Measurements from ENCODE around the gene NGLY1. TPM values are rescaled to one million over a fixed set of nuclear protein-coding genes. Genes with fewer than 3 reads are reported as not detected.
A peak's percentile ranks its signal among the peaks of the same experiment; 100 is the strongest.

Gene NGLY1
- total and polyA plus RNA-seq, 2 of the 8 experiments (the other 6 are each of a cell fraction or from before 2014, with no cell fraction given), result 3.1 to 24.8 TPM

GRCh38 chr3:25826510-25826909, 43.3 kb upstream of the NGLY1 start:
- H3K79me2 ChIP-seq (ENCODE audit: control insufficient read depth in 1 of 2, insufficient read depth in 2 of 2, low read length in 2 of 2), result no peaks in the 10 kb centered on the region
- H3K18ac ChIP-seq (ENCODE audit: extremely low read depth, low read length), result no peak overlapping the region
- no peaks in the 10 kb centered on the region for H4K20me1 ChIP-seq (replicated peaks in 1 of 2; ENCODE audit: control insufficient read depth in 1 of 2, insufficient read depth in 2 of 2, low read length in 2 of 2)
- H2BK20ac ChIP-seq (ENCODE audit: low read length), result no peak overlapping the region
- ChIA-PET CTCF (ENCODE audit: partially characterized antibody) (interaction anchor here (0.6 to 0.7 kb wide), 2 partner anchors 23 to 1092 kb away, joined by 3 to 4 read pairs; no protein-coding TSS in a partner anchor), POLR2A (ENCODE audit: partially characterized antibody) (no interaction called here)
- DNase-seq (ENCODE audit: low read depth in 1 of 2, low spot score in 2 of 2) (no peak), FAIRE-seq (no peak)
- H4K91ac ChIP-seq (replicated peaks; ENCODE audit: insufficient read length, low read length), result no peak overlapping the region
- H3K27me3 ChIP-seq (replicated peaks in 1 of 4; ENCODE audit: control insufficient read depth in 3 of 4, extremely low read depth in 1 of 4, insufficient read depth in 3 of 4, low read length in 3 of 4), result no peaks in the 10 kb centered on the region
- no peak overlapping the region for H3K9ac ChIP-seq (replicated peaks in 1 of 4; ENCODE audit: extremely low read depth in 1 of 4, low read depth in 3 of 4, low read length in 3 of 4)
- no peak overlapping the region for H2BK15ac ChIP-seq (ENCODE audit: low read length)
- peaks cover 0 to 2% (median under 1%) of the 10 kb centered on the region in 4 experiments; a peak in 4 of 7 replicates for H3K4me1 ChIP-seq (replicated peaks in 1 of 4; ENCODE audit: control insufficient read depth in 3 of 4, insufficient read depth in 4 of 4, low read length in 3 of 4)
- H3K23me2 ChIP-seq (ENCODE audit: low read depth, low read length), result no peaks in the 10 kb centered on the region
- H3K56ac ChIP-seq (replicated peaks; ENCODE audit: insufficient read length, low read depth, low read length), result no peak overlapping the region
- H3K36me3 ChIP-seq (ENCODE audit: control insufficient read depth in 2 of 4, insufficient read depth in 4 of 4, low read length in 3 of 4), result no peaks in the 10 kb centered on the region
- H4K5ac ChIP-seq (ENCODE audit: insufficient read length, low read depth, low read length), result no peak overlapping the region
- H2BK12ac ChIP-seq (ENCODE audit: low read depth, low read length), result no peak overlapping the region
- H2BK120ac ChIP-seq (replicated peaks; ENCODE audit: low read depth, low read length), result no peak overlapping the region
- H3K14ac ChIP-seq (ENCODE audit: insufficient read length), result no peak overlapping the region
- no peak overlapping the region for H2AK5ac ChIP-seq (ENCODE audit: low read depth, low read length)
- 0 out of 2 replicates have a peak overlapping the region, but pooled peaks have one; percentile 2 for H2AFZ ChIP-seq (ENCODE audit: low read length)
- no peak overlapping the region for H2BK5ac ChIP-seq (ENCODE audit: low read depth, low read length)
- no peaks in the 10 kb centered on the region for H3K9me3 ChIP-seq (ENCODE audit: insufficient read depth in 2 of 2, low read depth in 1 of 2, low read length in 1 of 2)
- H3K4me2 ChIP-seq (ENCODE audit: insufficient read depth in 1 of 2, low read depth in 2 of 2, low read length in 2 of 2), result no peak overlapping the region
- H4K8ac ChIP-seq (ENCODE audit: extremely low read depth, insufficient read depth, low read length), result no peak overlapping the region
- H3K79me1 ChIP-seq (ENCODE audit: low read depth, low read length), result no peaks in the 10 kb centered on the region
- no peak overlapping the region for H3K27ac ChIP-seq (ENCODE audit: low read depth, low read length)
- no peak overlapping the region for H3K23ac ChIP-seq (ENCODE audit: insufficient read length)
- H3K4me3 ChIP-seq (ENCODE audit: extremely low read depth in 1 of 4, insufficient read depth in 2 of 4, low read depth in 3 of 4, low read length in 4 of 4), result no peak overlapping the region
- 92% methylated on average over 2 of the region's 2 CpGs; no CpG with 5 or more reads in 1 of the 2 experiments for WGBS, 2 experiments (ENCODE audit: extremely low coverage in 1 of 2, insufficient coverage in 1 of 2, insufficient read length in 1 of 2, insufficient replicate concordance in 2 of 2, low coverage in 1 of 2, low lambda C conversion rate in 2 of 2, missing lambda C conversion rate in 1 of 2)
- H3K4ac ChIP-seq (replicated peaks; ENCODE audit: insufficient read length, low read depth, low read length), result no peak overlapping the region
- TF ChIP-seq KDM5A (IDR thresholded peaks at IDR 0.05; ENCODE audit: low read length), result no peak
- no peak for TF ChIP-seq RFX5 (IDR thresholded peaks at IDR 0.05; ENCODE audit: borderline replicate concordance, low read depth, low read length)
- TF ChIP-seq CEBPB (IDR thresholded peaks at IDR 0.05; ENCODE audit: low read depth, low read length), result no peak
- TF ChIP-seq POU5F1 (IDR thresholded peaks at IDR 0.05; ENCODE audit: low read depth, low read length), result no peak
- TF ChIP-seq, protein P1, sequence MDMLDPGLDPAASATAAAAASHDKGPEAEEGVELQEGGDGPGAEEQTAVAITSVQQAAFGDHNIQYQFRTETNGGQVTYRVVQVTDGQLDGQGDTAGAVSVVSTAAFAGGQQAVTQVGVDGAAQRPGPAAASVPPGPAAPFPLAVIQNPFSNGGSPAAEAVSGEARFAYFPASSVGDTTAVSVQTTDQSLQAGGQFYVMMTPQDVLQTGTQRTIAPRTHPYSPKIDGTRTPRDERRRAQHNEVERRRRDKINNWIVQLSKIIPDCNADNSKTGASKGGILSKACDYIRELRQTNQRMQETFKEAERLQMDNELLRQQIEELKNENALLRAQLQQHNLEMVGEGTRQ (IDR thresholded peaks at IDR 0.05; ENCODE audit: low read length), result no peak
- no peak for TF ChIP-seq NRF1 (IDR thresholded peaks at IDR 0.05; ENCODE audit: low read depth, low read length)
- no peak for TF ChIP-seq KDM1A (IDR thresholded peaks at IDR 0.05; ENCODE audit: borderline replicate concordance, low read length)
- TF ChIP-seq, protein P2, sequence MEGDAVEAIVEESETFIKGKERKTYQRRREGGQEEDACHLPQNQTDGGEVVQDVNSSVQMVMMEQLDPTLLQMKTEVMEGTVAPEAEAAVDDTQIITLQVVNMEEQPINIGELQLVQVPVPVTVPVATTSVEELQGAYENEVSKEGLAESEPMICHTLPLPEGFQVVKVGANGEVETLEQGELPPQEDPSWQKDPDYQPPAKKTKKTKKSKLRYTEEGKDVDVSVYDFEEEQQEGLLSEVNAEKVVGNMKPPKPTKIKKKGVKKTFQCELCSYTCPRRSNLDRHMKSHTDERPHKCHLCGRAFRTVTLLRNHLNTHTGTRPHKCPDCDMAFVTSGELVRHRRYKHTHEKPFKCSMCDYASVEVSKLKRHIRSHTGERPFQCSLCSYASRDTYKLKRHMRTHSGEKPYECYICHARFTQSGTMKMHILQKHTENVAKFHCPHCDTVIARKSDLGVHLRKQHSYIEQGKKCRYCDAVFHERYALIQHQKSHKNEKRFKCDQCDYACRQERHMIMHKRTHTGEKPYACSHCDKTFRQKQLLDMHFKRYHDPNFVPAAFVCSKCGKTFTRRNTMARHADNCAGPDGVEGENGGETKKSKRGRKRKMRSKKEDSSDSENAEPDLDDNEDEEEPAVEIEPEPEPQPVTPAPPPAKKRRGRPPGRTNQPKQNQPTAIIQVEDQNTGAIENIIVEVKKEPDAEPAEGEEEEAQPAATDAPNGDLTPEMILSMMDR (IDR thresholded peaks at IDR 0.05; ENCODE audit: control extremely low read depth in 1 of 3, insufficient read depth in 1 of 3, low read depth in 1 of 3, low read length in 3 of 3), result no peak
- no peak for TF ChIP-seq GABPA (IDR thresholded peaks at IDR 0.05; ENCODE audit: borderline replicate concordance, insufficient read depth, low read length)
